GM20431 (cell line): ENCODE measurements around the gene SLC25A26.

Experiments
- in situ Hi-C: fragments of 300-500 bp; cut with MseI, MboI; formaldehyde crosslinking; loops from one replicate; pipeline ENCODE4 v1.15.0; 2020; ENCODE audit warnings: low sequenced_read_pairs; ENCODE audit not compliant: unreplicated experiment

SLC25A26 gene

DNA sequence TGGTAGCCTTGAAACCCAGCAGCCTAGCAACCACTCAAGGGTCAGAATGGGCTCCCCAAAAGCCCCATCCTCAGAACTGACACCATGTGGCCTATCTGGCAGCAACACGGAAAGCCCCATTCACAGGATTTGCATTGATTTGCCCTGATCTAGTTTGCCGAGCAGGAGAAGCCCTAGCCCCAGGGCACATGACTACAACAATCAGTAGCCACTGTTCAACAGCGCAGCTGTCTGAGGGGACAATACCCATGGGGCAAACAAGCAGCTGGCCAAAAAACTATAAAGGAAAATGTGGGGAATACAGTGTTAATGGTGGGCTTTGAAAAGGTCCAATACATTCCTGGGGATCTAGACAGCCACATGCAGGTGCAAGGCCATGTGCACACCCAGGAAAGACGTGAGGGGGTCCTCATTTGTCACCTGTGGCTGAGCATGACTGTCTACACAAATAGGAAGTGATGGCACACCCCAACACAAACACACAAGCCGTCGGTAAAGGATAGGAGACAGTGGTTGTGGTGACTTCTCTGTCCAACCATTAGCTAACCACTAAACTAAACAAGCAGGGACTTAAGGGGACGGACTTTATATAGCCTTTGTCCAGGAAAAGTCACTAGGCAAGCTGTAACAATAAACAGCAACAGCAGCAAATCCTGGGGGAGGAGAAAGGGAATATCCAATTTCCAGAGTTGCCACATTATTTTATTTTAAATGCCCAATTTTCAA is 166.3 kb downstream of the SLC25A26 start:
- in situ Hi-C loops: no loop called here

DNA sequence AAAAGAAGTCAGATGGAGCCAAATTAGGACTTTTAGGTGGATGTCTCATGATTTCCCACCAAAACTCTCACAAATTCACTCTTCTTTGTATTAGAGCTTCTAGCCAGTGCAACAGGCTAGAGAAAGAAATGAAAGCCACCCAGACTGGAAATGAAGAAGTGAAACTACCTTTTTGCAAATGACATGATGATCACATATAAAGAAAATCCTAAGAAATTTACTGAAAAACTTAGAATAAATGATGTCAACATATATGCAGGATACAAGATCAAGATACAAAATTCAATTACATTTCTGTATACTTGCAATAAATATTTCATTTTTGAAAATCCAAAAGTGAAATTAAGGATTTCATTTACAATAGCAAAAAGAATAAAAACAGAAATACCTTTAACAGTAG is 169.2 kb downstream of the SLC25A26 start:
- in situ Hi-C loops: no loop called here

DNA sequence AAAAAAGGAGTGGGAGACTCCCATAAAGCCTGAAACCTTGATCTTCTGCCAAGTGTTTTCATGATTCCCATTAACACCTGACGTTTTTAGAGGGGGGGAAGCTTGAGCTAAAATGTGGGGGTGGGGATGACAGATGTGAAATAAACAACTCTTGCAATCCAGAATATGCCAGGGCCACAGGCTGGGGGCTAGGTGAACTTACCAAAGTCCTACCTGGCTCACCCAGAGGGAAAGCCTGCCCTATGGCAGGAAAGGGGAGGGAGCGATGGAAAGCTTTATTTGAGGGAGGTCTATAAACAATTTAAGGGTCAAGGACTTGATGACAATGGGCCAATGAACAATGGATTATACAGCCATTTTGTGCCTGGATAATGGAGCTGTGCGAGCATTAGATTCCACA is 171.7 kb downstream of the SLC25A26 start:
- in situ Hi-C loops: no loop called here

DNA sequence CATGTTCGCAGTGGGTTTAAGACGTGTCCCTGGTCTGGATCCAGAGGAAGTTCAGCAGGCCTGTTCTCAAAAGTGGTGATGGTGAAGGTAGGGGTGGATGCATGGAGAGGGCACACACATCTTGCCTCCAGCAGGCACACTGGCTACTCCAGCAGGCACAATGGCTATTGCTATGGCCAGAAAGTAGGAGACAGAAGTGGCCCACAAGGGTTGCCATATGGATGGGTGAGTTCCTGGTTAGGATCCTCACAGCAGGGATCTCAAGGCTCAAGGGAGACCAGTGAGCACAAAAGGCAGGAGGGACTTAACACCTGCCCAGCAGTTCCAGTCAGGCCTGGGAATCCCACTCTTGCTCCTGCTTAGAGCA is 172.1 kb downstream of the SLC25A26 start:
- in situ Hi-C loops: no loop called here

DNA sequence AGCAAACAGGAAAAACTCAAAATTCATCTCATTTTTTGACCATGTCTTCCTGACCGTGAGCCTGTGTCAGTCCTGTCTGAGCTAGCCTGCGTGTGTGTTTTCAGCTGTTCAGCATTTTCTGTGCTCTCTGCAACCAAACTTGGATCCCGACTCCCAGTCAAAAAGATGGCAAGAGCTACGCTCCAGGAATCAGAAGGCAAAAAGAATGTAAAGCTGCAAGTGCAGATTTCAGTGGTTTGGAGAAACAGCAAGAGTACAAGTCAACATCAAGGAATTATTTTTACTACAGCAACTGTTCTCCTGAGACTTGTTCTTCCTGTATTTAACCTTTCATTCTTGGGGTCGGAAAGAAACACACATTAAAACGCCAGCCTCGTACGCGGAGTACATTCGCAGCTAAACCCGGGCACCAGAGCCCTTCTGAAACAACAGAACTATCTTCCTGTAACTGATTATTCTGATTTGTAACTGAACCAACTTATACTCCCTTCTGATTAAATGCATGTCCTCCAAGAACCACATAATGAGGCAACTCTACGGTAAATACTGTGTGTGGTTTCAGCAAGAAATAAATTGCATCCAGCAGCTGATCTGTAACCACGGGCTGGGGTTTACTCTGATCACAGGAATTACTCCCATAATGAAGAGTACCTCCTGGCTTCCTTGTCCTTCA is 172.7 kb downstream of the SLC25A26 start:
- in situ Hi-C loops: no loop called here

DNA sequence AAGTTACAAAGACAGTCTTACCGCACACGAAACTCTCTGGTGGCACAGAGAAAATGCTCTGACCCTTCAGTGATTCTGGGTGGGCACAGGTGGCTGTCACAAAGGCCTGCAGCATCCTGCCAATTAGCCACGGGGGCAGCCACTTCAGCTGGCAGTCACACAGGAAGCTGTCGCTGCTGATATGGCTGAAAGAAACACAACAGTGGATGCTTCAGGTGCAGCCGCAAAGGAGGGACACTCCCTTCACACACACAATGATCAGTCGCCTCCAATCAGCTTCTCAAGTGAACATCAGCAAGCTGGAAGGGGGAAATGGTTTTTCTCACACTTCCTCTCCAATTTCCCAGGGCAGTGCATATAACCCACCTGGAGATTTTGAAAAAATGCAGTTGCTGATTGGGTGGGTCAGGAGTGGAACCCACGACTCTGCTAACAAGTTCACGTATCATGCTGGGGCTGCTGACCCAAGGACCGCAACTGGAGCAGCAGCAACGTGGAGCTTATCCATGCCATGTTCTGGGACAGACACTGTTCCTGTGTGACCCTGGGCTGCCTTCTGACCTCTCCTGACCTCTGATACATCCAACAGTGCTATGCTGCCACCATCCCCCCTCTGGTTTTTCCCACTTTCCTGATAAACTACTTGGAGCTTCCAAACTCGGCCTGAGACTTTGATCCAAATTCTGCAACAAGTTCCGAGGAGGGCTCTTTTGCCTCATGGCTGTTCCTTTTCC is 173.4 kb downstream of the SLC25A26 start:
- in situ Hi-C loops: no loop called here

DNA sequence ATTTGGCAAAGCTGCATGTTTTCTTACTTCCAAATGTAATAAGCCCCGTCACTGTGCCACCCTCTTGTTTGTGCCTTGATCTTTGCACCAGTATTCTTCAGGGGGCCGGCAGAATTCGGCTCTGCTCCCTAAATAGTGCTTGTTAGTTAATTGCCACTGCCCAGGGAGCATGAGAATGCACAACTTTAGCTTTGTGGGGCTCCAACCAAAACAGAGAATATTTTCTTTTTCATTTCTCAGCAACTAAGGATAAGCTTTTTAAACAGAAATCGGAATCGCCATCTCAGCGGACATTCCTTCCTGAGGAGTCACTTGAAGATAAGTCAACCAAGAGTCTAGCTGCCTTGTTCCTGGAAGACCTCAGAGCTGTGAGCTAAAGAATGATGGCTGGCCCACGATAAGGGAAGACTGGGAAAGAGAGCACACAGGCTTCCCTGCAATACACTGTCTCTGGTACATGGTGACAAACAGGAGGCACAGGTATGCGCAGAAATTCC is 174.0 kb downstream of the SLC25A26 start:
- in situ Hi-C loops: no loop called here

DNA sequence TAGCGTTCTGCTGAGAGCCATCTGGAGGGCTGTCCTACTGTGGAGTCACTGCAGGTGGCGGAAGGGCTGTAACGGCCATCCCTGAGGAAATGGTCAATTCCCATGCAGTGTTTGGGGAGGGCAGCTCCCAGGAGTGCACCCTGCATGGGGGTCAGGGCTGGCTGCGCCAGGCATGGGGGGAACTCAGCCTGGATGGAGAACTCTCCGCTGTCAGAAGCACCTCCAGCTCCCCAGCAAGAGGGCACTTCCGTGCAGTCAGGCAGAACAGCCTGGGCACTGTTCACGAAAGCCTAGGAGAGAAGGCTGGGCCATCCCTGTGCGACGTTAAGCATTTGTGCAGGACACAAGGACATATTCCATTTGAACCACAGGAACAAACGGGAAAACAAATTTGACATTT is 174.8 kb downstream of the SLC25A26 start:
- in situ Hi-C loops: no loop called here

DNA sequence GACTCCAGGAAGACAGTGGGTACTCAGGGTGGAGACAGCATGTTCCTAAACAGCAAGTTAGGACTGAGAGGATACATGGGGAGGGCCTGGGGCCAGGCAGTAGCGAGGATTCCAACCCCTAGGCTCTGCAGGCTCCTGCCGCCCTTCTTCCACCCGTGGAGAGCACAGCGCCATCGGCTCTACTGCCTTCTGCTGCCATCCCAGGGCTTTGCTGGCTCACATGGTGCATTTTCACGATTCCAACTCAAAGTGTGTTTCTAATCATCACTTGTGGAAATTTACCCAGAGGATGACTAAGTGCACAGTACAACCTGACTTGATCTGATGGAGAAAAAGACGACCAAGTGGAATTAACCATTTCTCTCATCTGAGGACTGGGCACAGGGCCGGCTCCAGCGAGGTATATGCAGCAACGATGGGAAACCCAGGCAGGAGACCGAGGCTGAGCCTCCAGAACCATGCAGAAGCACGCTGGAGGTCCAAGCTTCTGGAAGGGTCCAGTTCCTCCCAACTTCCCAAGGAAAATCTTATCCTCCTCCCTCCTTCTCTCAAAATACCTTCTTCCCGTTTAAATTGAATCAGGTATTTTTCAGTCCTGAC is 175.5 kb downstream of the SLC25A26 start:
- in situ Hi-C loops: no loop called here

DNA sequence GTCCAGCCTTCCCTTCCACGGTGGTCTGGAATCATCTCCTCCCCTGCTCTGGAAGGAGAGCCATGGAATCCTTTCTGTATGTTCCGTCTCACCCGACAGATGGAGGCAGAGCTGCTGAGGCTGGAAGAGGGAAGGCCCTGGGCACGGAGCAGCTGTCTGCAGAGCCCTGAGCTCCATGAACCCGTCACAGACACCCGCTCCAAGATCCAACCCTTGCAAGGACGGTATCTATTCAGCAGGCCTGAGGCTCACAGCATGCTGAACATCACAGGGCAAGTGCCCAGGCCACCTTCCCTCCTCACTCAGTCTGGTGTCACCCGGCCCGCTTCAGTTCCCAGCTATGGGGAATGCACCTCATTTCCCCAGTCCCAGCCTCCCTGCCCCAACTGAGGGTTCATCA is 176.1 kb downstream of the SLC25A26 start:
- in situ Hi-C loops: no loop called here

DNA sequence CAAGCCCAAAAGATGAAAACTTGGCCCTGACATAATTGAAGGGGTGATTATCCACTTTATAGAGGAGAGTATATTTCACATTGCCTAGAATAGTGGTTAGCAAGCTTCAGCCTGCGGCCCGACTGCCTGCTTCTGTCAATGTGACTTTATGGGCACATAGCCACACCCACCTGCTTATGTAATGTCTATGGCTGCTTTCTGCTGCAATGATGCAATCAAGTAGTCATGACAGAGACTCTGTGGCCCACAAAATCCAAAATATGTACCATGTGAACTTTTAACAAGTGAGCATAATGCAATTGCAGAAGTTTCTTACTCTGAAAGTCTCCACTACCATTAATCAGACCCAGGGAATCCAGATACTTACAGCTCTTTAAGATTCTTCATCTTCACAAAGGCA is 176.9 kb downstream of the SLC25A26 start:
- in situ Hi-C loops: no loop called here

DNA sequence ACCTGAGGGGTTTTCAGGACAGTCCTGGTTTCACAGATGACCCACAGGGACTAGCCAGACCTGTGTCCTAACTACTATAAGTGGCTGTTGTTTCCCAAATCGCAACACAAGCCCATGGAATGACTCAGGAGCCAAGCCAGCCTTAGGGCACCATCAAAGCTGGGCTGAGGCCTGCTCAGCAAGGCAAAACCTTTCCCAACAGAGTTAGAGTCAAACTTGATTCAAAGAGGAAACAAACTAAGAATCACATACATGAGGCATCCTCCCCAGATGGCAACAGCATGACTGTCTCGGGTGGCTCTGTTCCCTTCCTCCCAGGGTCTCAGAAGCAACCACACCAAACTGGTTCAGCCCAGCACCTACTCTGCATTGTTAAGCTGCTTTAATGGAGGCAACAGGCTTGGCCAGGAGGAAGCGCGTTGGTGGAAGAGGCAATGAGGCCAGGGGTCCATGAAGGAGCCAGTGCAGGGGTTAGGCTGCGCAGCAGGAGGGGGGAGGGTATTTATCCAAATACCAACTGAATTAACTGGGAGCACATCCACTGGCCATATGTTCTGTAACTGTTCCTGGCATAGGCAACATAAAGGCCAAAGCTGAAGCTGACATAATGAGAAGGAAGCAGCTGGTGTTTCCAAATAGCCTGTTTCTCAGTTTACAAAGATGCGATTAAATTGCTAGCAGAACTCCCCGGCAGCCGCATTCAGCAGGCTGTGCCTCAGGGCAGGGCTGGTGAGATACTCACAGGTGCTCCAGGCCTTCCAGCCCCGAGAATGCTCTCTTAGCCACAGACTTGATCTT is 177.6 kb downstream of the SLC25A26 start:
- in situ Hi-C loops: no loop called here

DNA sequence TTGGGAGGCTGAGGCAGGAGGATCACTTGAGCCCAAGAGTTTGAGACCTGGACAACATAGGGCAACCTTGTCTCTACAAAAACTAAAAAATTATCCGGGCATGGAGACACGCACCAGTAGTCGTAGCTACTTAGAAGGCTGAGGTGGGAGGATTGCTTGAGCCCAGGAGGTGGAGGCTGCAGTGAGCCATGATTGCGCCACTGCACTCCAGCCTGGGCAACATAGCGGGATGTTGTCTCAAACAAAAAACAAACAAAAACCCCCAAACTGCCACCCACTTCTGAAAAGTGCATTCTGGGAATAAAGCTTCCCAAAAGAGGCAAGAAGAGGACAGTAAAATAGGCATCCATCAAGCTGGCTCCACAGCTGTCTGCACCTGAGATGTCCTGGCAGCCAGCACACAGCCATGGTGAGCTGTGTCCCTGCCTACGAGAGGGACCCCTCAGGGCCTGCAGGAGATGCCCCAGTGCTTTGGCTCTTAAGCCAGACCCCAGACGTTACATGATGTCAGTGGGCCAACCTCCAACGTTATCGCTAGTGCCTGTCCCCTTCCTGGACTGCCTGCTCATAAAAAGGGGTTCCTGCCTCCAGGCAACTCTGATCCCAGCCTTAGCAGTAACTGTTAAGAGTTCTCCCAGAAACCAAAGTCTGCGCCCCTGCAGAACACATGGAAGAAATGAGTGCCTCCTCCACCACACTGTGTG is 178.9 kb downstream of the SLC25A26 start:
- in situ Hi-C loops: loop anchor here (10.0 kb wide), 1 partner anchor 415 kb away; no protein-coding TSS in a partner anchor

DNA sequence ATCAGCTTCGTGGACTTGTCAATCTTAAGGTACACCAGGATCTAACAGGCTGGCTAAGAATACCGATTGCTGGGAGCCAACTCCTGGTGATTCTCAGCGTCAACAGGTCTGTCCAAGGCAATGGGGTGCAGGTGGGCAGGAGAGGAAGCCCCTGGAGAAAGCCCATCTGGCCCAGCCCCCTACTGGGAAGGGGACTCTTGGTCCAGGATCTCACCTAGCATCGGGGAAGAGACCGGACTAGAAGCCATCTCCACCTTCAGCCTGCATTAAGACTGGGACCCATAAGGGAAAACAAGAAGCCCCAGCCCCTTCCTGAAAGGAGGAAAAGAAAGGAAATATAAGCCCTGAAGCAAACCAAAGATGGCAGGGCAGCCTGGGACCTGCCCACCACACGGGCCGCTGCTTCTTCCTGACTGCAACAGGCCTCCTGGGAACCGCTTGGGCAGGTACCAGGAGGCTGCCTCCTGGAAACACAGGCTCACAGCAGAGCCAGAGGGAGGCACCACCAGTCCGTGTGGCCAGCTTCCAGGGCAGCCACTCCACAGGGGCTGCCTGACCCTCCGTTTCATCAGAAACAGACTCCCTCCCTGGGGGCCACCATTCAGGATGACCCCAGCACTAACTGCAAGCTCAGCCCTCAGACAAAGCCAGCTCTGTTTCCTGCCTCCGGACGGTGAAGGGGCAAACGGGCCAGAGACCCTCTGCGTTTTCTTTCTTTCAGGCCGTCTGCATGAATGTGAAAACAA is 179.8 kb downstream of the SLC25A26 start:
- in situ Hi-C loops: loop anchor here (10.0 kb wide), 1 partner anchor 414 kb away; no protein-coding TSS in a partner anchor

DNA sequence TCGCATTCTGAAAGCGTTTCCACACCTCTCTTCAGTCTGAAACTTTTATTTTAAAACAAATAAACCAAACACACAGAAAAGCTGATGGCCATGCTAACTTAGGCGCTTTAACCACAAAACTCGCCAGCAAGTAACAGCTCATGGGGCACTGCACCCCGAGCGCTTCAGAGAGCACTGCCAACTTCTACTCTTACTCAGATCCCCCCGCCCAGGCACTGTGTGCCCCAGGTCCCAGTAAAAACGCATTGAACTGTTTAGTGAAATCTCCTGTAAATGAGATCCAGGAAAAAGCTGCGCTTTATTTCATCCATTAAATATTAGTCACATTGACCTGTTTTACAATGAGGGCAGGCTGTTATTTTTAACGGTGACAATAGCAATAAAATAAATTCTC is 180.4 kb downstream of the SLC25A26 start:
- in situ Hi-C loops: loop anchor here (10.0 kb wide), 1 partner anchor 414 kb away; no protein-coding TSS in a partner anchor

DNA sequence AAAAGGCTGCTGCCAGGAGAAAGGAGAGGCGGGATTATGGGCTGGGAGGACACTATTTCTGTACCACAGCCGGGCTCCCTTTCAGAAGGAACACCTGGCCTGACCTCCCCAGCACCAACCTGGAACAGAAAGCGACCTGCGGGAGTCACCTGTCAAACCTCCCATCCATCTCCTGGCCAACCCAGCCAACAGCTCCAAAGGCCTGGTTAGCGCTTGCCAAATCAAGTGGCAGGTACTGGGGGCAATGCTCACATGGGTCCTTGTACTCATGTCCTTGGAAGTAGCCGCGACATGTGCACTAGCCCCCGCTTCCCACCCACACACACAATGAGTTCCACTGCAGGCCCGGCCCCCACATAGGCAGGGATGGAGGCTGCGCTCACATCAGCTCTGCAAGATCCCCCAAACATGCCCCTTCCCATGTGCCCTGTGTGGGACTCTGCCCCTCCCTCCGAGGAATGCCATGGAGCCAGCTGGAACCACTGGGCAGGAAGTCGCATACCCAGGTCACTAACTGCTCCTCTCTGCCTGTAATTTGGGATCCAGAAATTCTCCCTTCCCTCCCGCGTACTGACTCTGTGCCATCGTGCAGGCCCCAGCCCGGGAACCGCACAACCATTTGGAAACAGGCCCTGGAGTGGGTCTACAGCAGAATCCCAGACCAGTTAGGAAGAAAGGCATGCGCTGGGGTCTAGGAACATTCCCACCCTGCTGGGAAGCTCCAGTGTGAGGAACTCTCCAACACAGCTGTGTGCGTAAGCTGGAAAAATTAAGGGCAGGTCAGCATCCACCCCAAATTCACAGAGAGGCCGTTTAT is 181.1 kb downstream of the SLC25A26 start:
- in situ Hi-C loops: loop anchor here (10.0 kb wide), 1 partner anchor 413 kb away; no protein-coding TSS in a partner anchor

DNA sequence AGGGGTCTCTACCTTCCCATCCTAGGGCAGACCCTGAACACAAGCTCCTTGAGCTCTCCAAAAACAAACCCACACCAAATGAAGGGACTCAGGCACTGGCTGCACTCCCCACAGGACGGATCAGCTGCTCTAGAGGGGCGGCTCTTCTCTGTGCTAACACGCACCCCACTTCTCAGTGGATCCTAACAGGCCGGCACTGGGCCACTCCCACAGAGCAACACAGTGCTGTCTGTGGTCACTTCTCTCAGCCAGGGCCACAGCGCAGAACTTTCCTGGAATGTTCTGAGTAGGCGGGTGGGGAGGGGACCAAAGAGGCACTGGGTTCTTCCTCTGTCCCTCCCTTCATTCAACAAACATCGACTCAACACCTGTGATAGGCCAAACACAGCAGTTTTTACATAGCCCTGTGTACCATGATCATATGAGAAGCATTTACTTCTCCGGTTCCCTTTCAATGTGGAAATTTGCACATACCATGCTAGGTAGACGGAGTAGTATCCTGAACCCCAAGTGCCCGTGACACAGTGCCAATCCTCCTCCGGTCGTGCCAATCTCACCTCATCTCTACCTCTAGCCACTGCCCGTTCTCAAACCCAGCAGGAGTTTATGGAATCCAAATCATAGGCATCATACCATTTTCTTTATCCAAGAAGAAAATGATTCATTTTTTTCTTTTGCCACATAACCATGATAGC is 181.9 kb downstream of the SLC25A26 start:
- in situ Hi-C loops: loop anchor here (10.0 kb wide), 1 partner anchor 412 kb away; no protein-coding TSS in a partner anchor
